Umbilical cord (tissue), 2 donors: ENCODE measurements around the gene PALM. TPM values are rescaled to one million over a fixed set of nuclear protein-coding genes. Genes with fewer than 3 reads are reported as not detected.

Experiments
- DNase-seq: peaks from one replicate; pipeline ENCODE4 v3.0.0-alpha.2; 2015; ENCODE audit warnings: low spot score
- total RNA-seq: library from RNA; depleted of rRNA; stranded (reverse); fragments of >200 nt; gene quantifications from one replicate; pipeline ENCODE4 v1.2.3, GENCODE V29; 2014; ENCODE audit warnings: low replicate concordance; ENCODE audit not compliant: insufficient read depth

Gene PALM
- total RNA-seq, 1 donor from 2014 or later, result 30.6 TPM

- DNase-seq, result peak; percentile 54
Measured at GRCh38 chr19:750640-751423, 42.1 kb downstream of the PALM start, which contains the start of gene MISP. Gene MISP, plus strand, starts transcription at chr19:751112. Its CDS starts 5,835 bp downstream, at chr19:756947.

DNA sequence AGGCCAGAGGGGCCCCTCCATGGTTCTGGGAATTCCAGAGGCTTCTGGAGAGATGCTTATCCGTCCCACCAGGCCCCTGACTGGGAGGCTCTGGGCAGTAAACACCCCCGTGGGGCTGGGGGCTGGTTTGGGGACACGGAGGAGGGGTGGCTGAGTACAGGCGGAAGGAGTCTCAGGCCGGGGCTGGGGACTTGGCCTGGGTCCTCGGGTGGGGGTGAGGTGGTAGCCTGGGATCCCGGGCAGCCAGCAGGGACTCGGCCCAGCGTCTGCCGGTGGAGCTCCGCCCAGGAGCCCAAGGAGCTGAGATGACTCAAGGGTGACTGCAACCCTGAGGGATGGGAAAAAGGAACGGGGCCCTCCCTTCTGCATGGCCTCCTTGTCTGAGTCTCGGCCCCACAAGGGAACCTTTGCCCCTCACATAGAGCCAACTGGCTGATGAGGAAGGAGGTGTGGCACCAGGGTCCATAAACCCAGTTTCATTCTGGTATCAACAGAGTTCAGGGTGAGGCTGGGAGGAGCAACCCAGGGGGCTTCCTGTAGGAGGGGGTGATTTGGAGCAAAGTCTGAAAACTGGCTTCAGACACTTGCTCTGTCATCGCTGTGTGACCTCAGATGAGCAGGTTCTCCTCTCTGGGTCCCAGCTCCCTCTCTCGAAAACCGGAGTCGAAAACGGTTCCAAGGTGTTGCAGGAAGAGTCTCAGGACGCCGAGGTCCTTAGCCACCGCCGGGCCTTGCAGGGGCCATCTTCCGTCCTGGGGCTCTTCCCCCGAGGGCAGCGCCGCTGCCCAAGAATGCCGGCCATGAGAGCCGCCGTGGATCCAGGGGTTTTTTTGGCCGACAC, 43.0 kb downstream of the PALM start:
- peak; percentile 82 for DNase-seq

- peak; percentile 72 for DNase-seq
Measured at GRCh38 chr19:752652-753517, 44.1 kb downstream of the PALM start.

GRCh38 chr19:754530-754929, 45.8 kb downstream of the PALM start:
- no peak for DNase-seq

DNA sequence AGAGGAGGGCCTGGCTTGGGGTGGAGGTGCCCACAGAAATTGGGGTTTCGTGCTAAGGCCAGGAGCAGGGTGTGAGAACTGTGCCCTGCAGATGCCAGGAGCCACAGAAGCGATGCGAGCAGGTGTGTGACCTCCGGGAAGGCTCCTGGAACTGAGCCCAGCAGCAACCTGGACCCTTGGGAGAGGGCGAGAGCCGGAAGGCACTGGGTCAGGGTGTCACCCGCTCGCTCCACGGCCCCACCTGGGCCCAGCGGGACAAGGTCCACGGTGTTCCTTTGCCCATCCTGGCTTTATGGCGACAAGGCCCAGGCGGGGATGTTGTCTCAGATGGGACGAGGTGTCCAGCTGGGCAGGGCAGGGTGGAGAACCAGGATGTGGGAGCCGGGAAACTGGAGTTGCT, 46.3 kb downstream of the PALM start:
- DNase-seq, result no peak

DNA sequence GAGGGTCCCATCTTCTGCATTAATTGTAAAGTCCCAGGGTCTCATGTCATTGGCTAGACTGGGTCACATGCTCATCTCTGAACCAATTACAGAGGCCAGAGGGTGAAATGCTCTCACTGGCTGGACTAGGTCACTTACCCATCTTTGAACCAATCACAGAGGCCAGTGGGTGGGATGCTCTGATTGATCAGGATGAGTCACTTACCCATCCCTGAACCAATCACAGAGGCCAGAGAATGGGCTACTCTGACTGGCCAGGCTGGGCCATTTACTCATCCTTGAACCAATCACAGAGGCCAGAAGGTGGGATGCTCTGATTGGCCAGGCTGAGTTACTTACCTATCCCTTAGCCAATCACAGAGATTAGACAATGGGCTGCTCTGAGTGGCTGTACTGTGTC, 47.5 kb downstream of the PALM start:
- DNase-seq, result no peak

- DNase-seq, result no peak
Measured at GRCh38 chr19:756821-757688, 48.3 kb downstream of the PALM start.

- no peak for DNase-seq
Measured at GRCh38 chr19:757811-758668, 49.3 kb downstream of the PALM start.

- no peak for DNase-seq
Measured at GRCh38 chr19:763181-763580, 54.4 kb downstream of the PALM start.

DNA sequence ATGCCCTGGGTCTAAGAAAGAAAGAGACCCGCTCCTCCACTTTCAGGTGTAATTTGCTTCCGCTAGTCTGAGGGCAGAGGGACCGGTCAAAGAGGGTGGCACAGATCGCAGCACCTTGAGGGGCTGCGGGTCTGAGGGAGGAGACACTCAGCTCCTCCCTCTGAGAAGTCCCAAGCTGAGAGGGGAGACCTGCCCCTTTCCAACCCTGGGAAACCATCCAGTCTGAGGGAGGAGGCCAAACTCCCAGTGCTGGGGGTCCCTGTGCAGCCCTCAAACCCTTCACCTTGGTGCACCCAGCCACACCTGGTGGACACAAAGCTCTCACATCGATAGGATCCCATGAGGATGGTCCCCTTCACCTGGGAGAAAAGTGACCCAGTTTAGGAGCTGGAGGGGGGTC, 55.1 kb downstream of the PALM start:
- DNase-seq, result no peak

- no peak for DNase-seq
Measured at GRCh38 chr19:764301-764700, 55.6 kb downstream of the PALM start.

GRCh38 chr19:765179-765738, 56.5 kb downstream of the PALM start:
- no peak for DNase-seq

GRCh38 chr19:768424-768823, 59.7 kb downstream of the PALM start:
- DNase-seq, result peak; percentile 98

DNA sequence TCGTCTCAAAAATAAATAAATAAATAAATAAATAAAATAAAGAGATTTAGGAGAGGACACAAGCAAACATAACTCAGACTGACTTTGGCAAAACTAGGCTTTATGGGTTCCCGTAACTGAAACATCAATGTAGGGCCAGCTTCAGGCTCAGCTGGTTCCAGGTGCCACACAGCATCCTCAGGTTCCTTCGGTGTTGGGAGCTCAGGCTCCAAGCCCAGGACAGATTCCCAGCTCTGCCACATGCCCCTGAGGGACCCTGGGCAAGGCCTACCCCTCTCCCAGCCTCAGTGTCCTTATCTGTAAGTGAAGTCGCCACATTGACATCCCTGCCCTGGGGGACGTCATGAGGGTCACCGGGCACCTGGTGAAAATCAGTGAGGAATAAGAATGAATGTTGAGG, 60.9 kb downstream of the PALM start:
- no peak for DNase-seq

DNA sequence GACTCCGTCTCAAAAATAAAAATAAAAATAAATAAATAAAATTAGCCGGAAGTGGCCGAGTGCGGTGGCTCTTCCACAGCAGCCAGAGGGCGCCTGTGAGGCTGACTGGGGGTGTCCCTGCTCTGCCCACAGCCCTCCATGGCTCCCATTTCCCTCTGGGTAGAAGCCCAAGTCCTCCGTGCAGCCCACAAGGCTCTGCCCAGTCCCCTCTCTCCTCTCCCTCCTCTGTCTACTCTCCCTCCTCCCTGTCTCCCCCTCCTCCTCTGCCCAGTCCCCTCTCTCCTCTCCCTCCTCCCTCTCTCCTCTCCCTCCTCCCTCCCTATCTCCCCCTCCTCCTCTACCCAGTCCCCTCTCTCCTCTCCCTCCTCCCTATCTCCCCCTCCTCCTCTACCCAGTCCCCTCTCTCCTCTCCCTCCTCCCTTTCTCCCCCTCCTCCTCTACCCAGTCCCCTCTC, 62.6 kb downstream of the PALM start:
- no peak for DNase-seq

DNA sequence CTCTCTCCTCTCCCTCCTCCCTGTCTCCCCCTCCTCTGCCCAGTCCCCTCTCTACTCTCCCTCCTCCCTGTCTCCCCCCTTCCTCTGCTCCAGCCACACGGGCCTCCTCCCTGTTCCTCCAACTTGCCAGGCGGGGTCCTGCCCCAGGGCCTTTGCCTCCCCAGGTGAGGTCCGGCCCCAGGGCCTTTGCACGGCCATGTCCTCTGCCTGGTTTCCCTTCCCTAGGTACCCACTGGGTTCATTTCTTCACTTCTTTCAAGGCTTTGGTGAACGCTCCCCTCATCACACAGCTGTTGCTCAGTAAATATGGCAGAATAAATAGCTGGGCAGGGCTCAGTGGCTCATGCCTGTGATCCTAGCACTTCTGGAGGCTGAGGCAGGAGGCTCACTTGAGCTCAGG, 63.3 kb downstream of the PALM start:
- DNase-seq, result no peak

- DNase-seq, result no peak
Measured at GRCh38 chr19:772730-773436, 64.1 kb downstream of the PALM start.

GRCh38 chr19:776549-776948, 67.8 kb downstream of the PALM start:
- DNase-seq, result no peak
